Ecto neural progenitor cell (in vitro differentiated cells): ENCODE data around the gene PPFIA4.

Experiments
- DNase-seq: peaks from one replicate; pipeline ENCODE4 v3.0.0-alpha.2; 2018; ENCODE audit warnings: low spot score

PPFIA4 gene

DNA sequence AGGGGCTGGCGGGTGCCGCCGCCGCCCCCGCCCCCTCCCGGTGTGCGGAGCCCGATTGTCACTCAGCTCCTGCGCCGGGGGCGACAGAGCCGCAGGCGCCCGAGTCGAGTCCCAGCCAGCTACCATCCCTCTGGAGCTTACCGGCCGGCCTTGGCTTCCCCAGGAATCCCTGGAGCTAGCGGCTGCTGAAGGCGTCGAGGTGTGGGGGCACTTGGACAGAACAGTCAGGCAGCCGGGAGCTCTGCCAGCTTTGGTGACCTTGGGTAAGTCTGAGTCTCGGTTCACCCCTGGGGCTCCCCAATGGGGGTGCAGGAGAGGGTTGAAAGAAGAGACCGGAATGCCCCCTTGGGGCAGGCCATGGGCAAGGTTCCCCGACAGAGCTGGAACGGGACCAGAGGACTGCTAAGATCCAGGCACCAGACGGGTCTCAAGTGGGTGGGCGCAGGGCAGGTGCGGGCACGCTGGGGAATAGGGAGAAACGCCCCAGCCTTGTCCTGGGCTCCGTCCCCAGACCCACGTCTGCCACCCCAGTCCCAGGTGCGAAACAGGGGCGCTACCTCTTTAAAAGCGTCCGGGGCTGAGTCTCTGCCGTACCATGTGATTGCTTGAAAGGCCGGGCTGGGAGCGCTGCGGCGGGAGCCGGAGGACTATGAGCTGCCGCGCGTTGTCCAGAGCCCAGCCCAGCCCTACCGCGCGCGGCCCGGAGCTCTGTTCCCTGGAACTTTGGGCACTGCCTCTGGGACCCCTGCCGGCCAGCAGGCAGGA lies 101.6 kb downstream of the PPFIA4 start, which contains the start of gene ADORA1:
TSS of gene ADORA1 (plus strand) at position 61 of the 765 bp plus-strand sequence. CDS start 1,116 bp downstream, outside the sequence.
- DNase-seq: peak; percentile 79

- DNase-seq: no peak
These were observed 102.1 kb downstream of the PPFIA4 start for GRCh38 chr1:203128431-203128715.
